OCI-LY3 (cell line): Measurements from ENCODE around the gene PRMT9.
A peak's percentile ranks its signal among the peaks of the same experiment; 100 is the strongest.

ENCODE experiments used
- H2AFZ ChIP-seq: fragments of 200-600, 300-600 bp; shearing (Covaris generic); 2 replicates; pipeline ENCODE4 v1.6.0; 2014; ENCODE audit warnings: antibody characterized with exemption, low read depth, low read length
- H3K27ac ChIP-seq: fragments of 200-600, 300-600 bp; sonication (generic); 2 replicates; pipeline ENCODE4 v1.5.1; 2014; ENCODE audit warnings: mild to moderate bottlenecking, low read length, moderate library complexity, mixed read lengths
- H3K27me3 ChIP-seq: fragments of 200-600, 300-600 bp; sonication (generic); 2 replicates; pipeline ENCODE4 v1.6.1; 2014; ENCODE audit warnings: low read depth, low read length, mixed read lengths
- H3K36me3 ChIP-seq: fragments of 200-600, 300-600 bp; sonication (generic); replicated peaks from 2 replicates; pipeline ENCODE3; 2014; ENCODE audit warnings: low read depth, low read length, mixed read lengths
- H3K4me1 ChIP-seq: fragments of 300-600, 200-600 bp; sonication (generic); 2 replicates; pipeline ENCODE4 v1.6.1; 2014; ENCODE audit warnings: low read length, mixed read lengths
- H3K4me2 ChIP-seq: fragments of 200-600, 300-600 bp; sonication (generic); 2 replicates; pipeline ENCODE4 v1.6.1; 2014; ENCODE audit warnings: low read length, mixed read lengths
- H3K4me3 ChIP-seq: fragments of 300-600, 200-600 bp; sonication (generic); 2 replicates; pipeline ENCODE4 v1.5.1; 2014; ENCODE audit warnings: antibody characterized with exemption, mild to moderate bottlenecking, low read length, moderate library complexity
- H3K79me2 ChIP-seq: fragments of 300-600, 200-600 bp; shearing (Covaris generic); 2 replicates; pipeline ENCODE4 v1.6.1; 2014; ENCODE audit warnings: mild to moderate bottlenecking, low read length, mixed read lengths
- H3K9ac ChIP-seq: fragments of 300-600, 200-600 bp; shearing (Covaris generic); 2 replicates; pipeline ENCODE4 v1.6.0; 2014; ENCODE audit warnings: mild to moderate bottlenecking, low read length, moderate library complexity
- H3K9me3 ChIP-seq: fragments of 200-600, 300-600 bp; shearing (Covaris generic); 2 replicates; pipeline ENCODE4 v1.6.1; 2014; ENCODE audit warnings: low read length, mixed read lengths; ENCODE audit not compliant: insufficient read depth
- H4K20me1 ChIP-seq: fragments of 200-600, 300-600 bp; sonication (generic); 2 replicates; pipeline ENCODE4 v1.6.1; 2016; ENCODE audit warnings: low read length, mixed read lengths; ENCODE audit not compliant: insufficient read depth
- EZH2phosphoT487 ChIP-seq: fragments of 200-600 bp; shearing (Covaris generic); IDR thresholded peaks from 2 replicates; pipeline ENCODE4 v1.6.1; 2018; ENCODE audit warnings: antibody characterized with exemption, mixed run types, low read depth
- TF ChIP-seq, protein P1 (sequence below): fragments of 200-600, 300-600 bp; sonication (generic); IDR thresholded peaks from 2 replicates; pipeline ENCODE4 v1.5.1; 2014; ENCODE audit warnings: antibody characterized with exemption, low read length, low read depth

PRMT9 gene

DNA sequence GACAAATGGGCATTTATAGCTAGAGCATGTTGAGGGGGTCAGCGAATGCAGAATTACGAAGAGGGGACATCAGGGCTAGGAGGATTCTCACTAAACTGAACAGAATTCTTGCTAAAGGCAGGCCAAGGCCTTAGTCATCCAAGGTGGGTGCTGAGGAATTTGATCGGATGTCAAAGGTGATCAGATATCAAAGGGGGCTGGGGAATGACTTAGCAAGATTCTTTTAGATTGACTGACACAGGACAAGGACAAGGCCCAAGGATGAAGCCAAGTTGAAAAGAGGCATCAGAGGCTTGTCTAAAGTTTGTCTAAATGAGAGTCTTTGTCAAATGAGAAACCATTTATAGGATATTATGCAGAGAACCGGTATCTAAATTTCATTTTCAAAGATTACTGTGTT is 57.1 kb downstream of the PRMT9 start:
- peaks cover 8% of the 10 kb centered on the region for H3K79me2 ChIP-seq
- H3K4me2 ChIP-seq = no peak overlapping the region
- no peak overlapping the region for H3K27ac ChIP-seq
- H4K20me1 ChIP-seq = no peaks in the 10 kb centered on the region
- peaks cover 45% of the 10 kb centered on the region for H3K36me3 ChIP-seq
- no peaks in the 10 kb centered on the region for H3K4me1 ChIP-seq
- H3K9me3 ChIP-seq = no peaks in the 10 kb centered on the region
- H2AFZ ChIP-seq = no peak overlapping the region
- H3K4me3 ChIP-seq = no peak overlapping the region
- H3K27me3 ChIP-seq = no peaks in the 10 kb centered on the region
- H3K9ac ChIP-seq = no peak overlapping the region
- no peak for TF ChIP-seq EZH2phosphoT487
- TF ChIP-seq, protein P1, sequence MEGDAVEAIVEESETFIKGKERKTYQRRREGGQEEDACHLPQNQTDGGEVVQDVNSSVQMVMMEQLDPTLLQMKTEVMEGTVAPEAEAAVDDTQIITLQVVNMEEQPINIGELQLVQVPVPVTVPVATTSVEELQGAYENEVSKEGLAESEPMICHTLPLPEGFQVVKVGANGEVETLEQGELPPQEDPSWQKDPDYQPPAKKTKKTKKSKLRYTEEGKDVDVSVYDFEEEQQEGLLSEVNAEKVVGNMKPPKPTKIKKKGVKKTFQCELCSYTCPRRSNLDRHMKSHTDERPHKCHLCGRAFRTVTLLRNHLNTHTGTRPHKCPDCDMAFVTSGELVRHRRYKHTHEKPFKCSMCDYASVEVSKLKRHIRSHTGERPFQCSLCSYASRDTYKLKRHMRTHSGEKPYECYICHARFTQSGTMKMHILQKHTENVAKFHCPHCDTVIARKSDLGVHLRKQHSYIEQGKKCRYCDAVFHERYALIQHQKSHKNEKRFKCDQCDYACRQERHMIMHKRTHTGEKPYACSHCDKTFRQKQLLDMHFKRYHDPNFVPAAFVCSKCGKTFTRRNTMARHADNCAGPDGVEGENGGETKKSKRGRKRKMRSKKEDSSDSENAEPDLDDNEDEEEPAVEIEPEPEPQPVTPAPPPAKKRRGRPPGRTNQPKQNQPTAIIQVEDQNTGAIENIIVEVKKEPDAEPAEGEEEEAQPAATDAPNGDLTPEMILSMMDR = no peak

DNA sequence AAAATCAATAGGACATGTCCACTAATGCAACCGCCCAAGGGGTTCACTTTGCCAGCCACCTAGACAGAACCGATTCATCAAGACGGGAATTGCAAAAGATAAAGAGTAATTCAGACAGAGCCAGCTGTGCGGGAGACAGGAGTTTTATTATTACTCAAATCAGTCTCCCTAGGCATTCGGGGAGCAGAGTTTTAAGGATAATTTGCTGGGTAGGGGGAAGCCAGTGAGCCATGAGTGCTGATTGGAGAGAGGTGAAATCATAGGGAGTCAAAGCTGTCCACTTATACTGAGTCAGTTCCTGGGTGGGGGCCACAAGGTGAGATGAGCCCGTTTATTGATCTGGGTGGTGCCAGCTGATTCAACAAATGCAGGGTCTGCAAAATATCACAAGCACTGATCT is 58.2 kb downstream of the PRMT9 start:
- no peak for TF ChIP-seq EZH2phosphoT487
- TF ChIP-seq, protein P1 = no peak
- Histone ChIP-seq H3K36me3 (peaks cover 42% of the 10 kb centered on the region), H3K27me3 (no peaks in the 10 kb centered on the region)

DNA sequence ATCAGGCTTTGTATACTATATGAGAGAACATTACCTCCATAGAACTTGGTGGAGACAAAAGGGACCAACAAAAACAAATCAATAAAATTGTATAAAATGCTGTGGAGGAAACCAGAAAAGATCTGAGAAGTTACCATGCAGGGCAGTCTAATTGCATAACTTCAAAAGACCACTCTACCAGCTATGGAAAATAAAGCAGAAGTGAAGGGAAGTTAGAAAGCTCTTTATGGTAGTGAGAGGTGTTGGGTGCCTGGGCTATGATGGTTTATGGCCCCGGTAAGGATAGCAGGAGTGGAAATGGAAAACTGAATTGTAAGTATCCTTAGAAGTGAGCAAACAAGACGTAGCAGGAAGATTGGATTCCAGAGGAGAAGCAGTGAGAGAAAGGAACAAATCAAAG is 63.6 kb downstream of the PRMT9 start:
- Histone ChIP-seq H2AFZ (no peak overlapping the region), H3K4me3 (no peak overlapping the region)
- TF ChIP-seq EZH2phosphoT487 = no peak
- TF ChIP-seq, protein P1 = no peak

More for the DNA sequence above, 58.2 kb downstream of the PRMT9 start:
- H3K4me1 ChIP-seq = no peaks in the 10 kb centered on the region
- H3K9ac ChIP-seq = no peak overlapping the region
- no peaks in the 10 kb centered on the region for H3K9me3 ChIP-seq
- no peak overlapping the region for H2AFZ ChIP-seq
- H3K79me2 ChIP-seq = peaks cover 13% of the 10 kb centered on the region
- no peaks in the 10 kb centered on the region for H4K20me1 ChIP-seq
- no peak overlapping the region for H3K4me3 ChIP-seq
- H3K4me2 ChIP-seq = no peak overlapping the region
- no peak overlapping the region for H3K27ac ChIP-seq

DNA sequence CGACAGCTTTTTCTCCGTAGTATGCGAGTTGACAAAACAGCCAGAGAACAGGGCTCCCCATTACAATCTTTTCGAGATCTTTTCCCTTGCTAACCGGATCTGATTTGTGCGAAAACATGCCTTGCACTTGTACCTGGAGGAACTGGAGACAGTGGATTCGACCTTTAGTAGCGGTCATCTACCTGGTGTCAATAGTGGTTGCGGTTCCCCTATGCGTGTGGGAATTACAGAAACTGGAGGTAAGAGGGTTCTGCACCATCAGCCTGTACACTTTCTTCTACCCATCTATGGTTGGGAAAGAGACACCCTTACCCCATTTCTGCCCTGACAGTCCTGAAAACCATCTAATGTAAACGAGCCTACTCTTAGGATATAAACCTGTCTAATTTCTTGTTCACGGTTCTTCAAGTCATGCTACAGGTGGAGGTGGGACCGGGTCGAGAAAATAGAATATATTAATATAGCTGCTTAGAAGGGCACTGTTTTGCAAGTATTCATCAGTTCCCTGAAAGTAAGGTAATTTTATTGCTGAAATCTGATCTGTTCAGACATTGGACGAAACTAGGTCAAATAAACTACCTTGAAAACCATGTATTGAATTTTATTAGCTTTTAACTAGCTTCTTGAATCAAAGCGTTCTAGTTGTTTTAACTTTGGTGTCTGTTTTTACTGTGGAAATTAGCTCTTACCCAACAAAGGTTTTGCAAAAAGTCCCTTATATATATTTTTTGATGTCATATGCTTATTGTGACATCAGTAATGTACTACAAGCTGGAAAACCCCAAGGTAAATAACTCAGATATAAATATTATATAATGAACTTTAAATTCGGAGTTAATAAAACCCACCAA is 65.9 kb downstream of the PRMT9 start:
- Histone ChIP-seq H3K27ac (peak overlapping the region; percentile 78), H3K79me2 (peaks cover 45% of the 10 kb centered on the region)

More for the DNA sequence above, 63.6 kb downstream of the PRMT9 start:
- no peaks in the 10 kb centered on the region for H3K9me3 ChIP-seq
- no peaks in the 10 kb centered on the region for H3K27me3 ChIP-seq
- H3K4me2 ChIP-seq = peak overlapping the region; percentile 2; the same call in 1 of the 2 replicates
- peaks cover 13% of the 10 kb centered on the region for H3K4me1 ChIP-seq
- no peaks in the 10 kb centered on the region for H4K20me1 ChIP-seq
- no peak overlapping the region for H3K27ac ChIP-seq
- no peak overlapping the region for H3K9ac ChIP-seq
- peaks cover 45% of the 10 kb centered on the region for H3K79me2 ChIP-seq
- peaks cover 21% of the 10 kb centered on the region for H3K36me3 ChIP-seq

More for the DNA sequence above, 65.9 kb downstream of the PRMT9 start:
- Histone ChIP-seq H3K9ac (peak overlapping the region; percentile 84), H3K36me3 (peaks cover 8% of the 10 kb centered on the region), H3K9me3 (no peaks in the 10 kb centered on the region), H4K20me1 (no peaks in the 10 kb centered on the region), H3K4me1 (peaks cover 13% of the 10 kb centered on the region), H3K4me3 (peak overlapping the region; percentile 86), H3K4me2 (peak overlapping the region; percentile 84), H2AFZ (peak overlapping the region; percentile 86), H3K27me3 (no peaks in the 10 kb centered on the region)
- no peak for TF ChIP-seq EZH2phosphoT487
- TF ChIP-seq, protein P1 = no peak
